Measurements from ENCODE around the gene AUTS2. TPM values are rescaled to one million over a fixed set of nuclear protein-coding genes. Genes with fewer than 3 reads are reported as not detected.

The AUTS2 gene
- total RNA-seq, 1 experiment from 2014 or later, result 42.1 TPM

DNA sequence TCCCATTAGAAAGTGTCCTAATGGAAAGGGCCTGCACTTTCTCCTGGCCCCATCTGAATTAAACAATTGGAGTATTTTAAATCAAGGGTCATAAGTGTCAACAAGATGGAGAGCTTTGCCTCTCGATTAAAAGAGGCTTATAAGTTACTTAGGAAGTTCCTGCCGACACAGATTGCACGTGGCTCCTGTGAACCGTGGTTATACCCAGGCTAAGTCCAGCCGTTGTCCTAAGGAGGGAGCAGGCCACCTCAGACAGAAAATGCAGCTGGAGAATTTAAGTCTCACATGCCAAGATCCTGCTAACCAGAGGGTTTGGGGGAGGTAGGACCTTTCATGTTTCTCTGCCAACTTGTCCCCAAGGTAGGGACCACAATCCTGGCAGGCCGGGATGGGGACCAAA is 907.2 kb downstream of the AUTS2 start:
- CTCF ChIA-PET, result no interaction called here

DNA sequence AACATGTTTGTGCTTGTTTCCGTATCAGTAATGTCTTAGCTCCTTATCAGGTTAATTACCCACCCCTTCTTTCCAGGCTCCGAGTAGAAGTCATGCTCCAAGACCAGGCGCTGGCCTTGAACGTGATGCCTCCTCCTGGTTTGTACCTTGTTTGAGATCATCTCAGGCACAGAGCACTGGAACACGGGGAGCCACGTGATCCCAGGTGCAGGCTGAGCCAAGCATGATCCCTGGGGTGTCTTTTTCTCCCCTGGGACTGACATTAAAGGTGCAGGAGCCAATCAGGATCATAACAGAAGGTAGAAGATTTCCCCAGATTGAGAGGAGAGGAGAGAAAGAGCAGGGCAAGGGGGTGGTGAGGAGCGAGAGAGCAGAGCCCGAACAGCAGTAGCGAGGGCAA is 907.6 kb downstream of the AUTS2 start:
- Histone ChIP-seq H3K4me3 (ENCODE audit: low read depth, low read length, poor library complexity, severe bottlenecking) (no peak overlapping the region), H3K27me3 (replicated peaks; ENCODE audit: insufficient read depth, low read depth, low read length, poor library complexity) (no peaks in the 10 kb centered on the region), H3K27ac (ENCODE audit: low read depth, low read length, poor library complexity, severe bottlenecking) (no peak overlapping the region), H3K36me3 (ENCODE audit: insufficient read depth, low read length, poor library complexity, severe bottlenecking) (no peaks in the 10 kb centered on the region), H3K9me3 (ENCODE audit: low read depth, low read length, poor library complexity, severe bottlenecking) (no peaks in the 10 kb centered on the region), H3K4me1 (ENCODE audit: insufficient read depth, low read length, poor library complexity, severe bottlenecking) (no peaks in the 10 kb centered on the region)
- TF ChIP-seq, protein P1, sequence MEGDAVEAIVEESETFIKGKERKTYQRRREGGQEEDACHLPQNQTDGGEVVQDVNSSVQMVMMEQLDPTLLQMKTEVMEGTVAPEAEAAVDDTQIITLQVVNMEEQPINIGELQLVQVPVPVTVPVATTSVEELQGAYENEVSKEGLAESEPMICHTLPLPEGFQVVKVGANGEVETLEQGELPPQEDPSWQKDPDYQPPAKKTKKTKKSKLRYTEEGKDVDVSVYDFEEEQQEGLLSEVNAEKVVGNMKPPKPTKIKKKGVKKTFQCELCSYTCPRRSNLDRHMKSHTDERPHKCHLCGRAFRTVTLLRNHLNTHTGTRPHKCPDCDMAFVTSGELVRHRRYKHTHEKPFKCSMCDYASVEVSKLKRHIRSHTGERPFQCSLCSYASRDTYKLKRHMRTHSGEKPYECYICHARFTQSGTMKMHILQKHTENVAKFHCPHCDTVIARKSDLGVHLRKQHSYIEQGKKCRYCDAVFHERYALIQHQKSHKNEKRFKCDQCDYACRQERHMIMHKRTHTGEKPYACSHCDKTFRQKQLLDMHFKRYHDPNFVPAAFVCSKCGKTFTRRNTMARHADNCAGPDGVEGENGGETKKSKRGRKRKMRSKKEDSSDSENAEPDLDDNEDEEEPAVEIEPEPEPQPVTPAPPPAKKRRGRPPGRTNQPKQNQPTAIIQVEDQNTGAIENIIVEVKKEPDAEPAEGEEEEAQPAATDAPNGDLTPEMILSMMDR (conservative IDR thresholded peaks at IDR 0.05; ENCODE audit: low read depth, low read length), result no peak
- TF ChIP-seq EZH2 (IDR thresholded peaks at IDR 0.05; ENCODE audit: borderline replicate concordance, low read depth, low read length, poor library complexity, severe bottlenecking), result no peak
- DNase-seq (ENCODE audit: low spot score), result no peak
- intact Hi-C loops (cut with micrococcal nuclease; ENCODE audit: unreplicated experiment), result loop anchor here (10.0 kb wide), 1 partner anchor 311 kb away; no protein-coding TSS in a partner anchor
- BruUV-seq (replicated peaks), result no TSS peak
- ChIA-PET CTCF (no interaction called here), POLR2A (ENCODE audit: low non-redundant PET) (no interaction called here)

More for the DNA sequence above, 907.2 kb downstream of the AUTS2 start:
- no peak for DNase-seq (ENCODE audit: low spot score)
- Histone ChIP-seq H3K36me3 (ENCODE audit: insufficient read depth, low read length, poor library complexity, severe bottlenecking) (no peaks in the 10 kb centered on the region), H3K9me3 (ENCODE audit: low read depth, low read length, poor library complexity, severe bottlenecking) (no peaks in the 10 kb centered on the region), H3K4me3 (ENCODE audit: low read depth, low read length, poor library complexity, severe bottlenecking) (no peak overlapping the region), H3K27ac (ENCODE audit: low read depth, low read length, poor library complexity, severe bottlenecking) (no peak overlapping the region), H3K4me1 (ENCODE audit: insufficient read depth, low read length, poor library complexity, severe bottlenecking) (no peaks in the 10 kb centered on the region), H3K27me3 (replicated peaks; ENCODE audit: insufficient read depth, low read depth, low read length, poor library complexity) (no peaks in the 10 kb centered on the region)
- intact Hi-C loops (cut with micrococcal nuclease; ENCODE audit: unreplicated experiment), result loop anchor here (10.0 kb wide), 1 partner anchor 311 kb away; no protein-coding TSS in a partner anchor
- TF ChIP-seq, protein P1 (conservative IDR thresholded peaks at IDR 0.05; ENCODE audit: low read depth, low read length), result no peak
- TF ChIP-seq EZH2 (IDR thresholded peaks at IDR 0.05; ENCODE audit: borderline replicate concordance, low read depth, low read length, poor library complexity, severe bottlenecking), result no peak
- POLR2A ChIA-PET (ENCODE audit: low non-redundant PET), result no interaction called here
- BruUV-seq (replicated peaks), result no TSS peak

DNA sequence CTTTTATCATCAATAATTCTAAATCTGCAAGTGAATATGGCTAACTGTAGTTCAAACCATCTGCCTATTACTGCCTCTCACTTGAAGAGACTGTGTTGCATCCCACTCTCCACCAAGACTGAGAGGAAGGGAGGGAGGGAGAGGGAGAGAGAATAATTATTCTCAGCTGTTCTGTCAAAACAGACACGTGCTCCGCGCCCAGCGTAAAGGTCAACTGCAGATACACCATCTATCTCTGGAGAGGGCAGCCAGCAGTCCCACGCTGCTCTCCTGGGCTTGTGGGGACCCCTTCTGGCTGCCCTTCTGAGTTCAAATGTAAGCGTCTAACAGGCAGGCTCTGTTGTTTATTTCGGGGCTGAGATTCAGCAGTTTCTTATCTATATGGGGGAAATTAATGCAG is 908.2 kb downstream of the AUTS2 start:
- intact Hi-C loops (cut with micrococcal nuclease; ENCODE audit: unreplicated experiment), result loop anchor here (10.0 kb wide), 1 partner anchor 312 kb away; no protein-coding TSS in a partner anchor
- POLR2A ChIA-PET (ENCODE audit: low non-redundant PET), result no interaction called here
- TF ChIP-seq EZH2 (IDR thresholded peaks at IDR 0.05; ENCODE audit: borderline replicate concordance, low read depth, low read length, poor library complexity, severe bottlenecking), result no peak
- TF ChIP-seq, protein P1 (conservative IDR thresholded peaks at IDR 0.05; ENCODE audit: low read depth, low read length), result peak; percentile 19; the same call in 1 of the 2 replicates
- H3K4me1 ChIP-seq (ENCODE audit: insufficient read depth, low read length, poor library complexity, severe bottlenecking), result no peaks in the 10 kb centered on the region
- no peak overlapping the region for H3K27ac ChIP-seq (ENCODE audit: low read depth, low read length, poor library complexity, severe bottlenecking)
- H3K9me3 ChIP-seq (ENCODE audit: low read depth, low read length, poor library complexity, severe bottlenecking), result no peaks in the 10 kb centered on the region
- no peaks in the 10 kb centered on the region for H3K36me3 ChIP-seq (ENCODE audit: insufficient read depth, low read length, poor library complexity, severe bottlenecking)
- CTCF ChIA-PET, result no interaction called here
- BruUV-seq (replicated peaks), result no TSS peak
- no peaks in the 10 kb centered on the region for H3K27me3 ChIP-seq (replicated peaks; ENCODE audit: insufficient read depth, low read depth, low read length, poor library complexity)
- no peak overlapping the region for H3K4me3 ChIP-seq (ENCODE audit: low read depth, low read length, poor library complexity, severe bottlenecking)
- peak; percentile 19 for DNase-seq (ENCODE audit: low spot score)

Data from A673 (cell line).